ENCODE results near the gene ZNF532. TPM values are rescaled to one million over a fixed set of nuclear protein-coding genes. Genes with fewer than 3 reads are reported as not detected.

Gene ZNF532
- total RNA-seq, 6 experiments from 2014 or later, result 43.1 to 56.6 (median 50.1) TPM

GRCh38 chr18:58838165-58838860 is 26.4 kb upstream of the ZNF532 start:
- DNase-seq, result no peak
- Mint-ChIP-seq H3K9me3 (no peaks in the 10 kb centered on the region; the same call in 1 of the 2 replicates), H3K4me3 (no peak overlapping the region), H3K4me1 (ENCODE audit: low read depth) (no peaks in the 10 kb centered on the region), H3K27me3 (ENCODE audit: insufficient read depth) (peaks cover 2% of the 10 kb centered on the region), H3K27ac (no peak overlapping the region), H3K36me3 (ENCODE audit: low read depth) (no peaks in the 10 kb centered on the region; the same call in 1 of the 2 replicates)
- no peak for TF ChIP-seq CTCF (IDR thresholded peaks at IDR 0.05)

GRCh38 chr18:58838946-58839345 is 25.7 kb upstream of the ZNF532 start:
- Mint-ChIP-seq H3K27me3 (ENCODE audit: insufficient read depth) (peaks cover 2% of the 10 kb centered on the region), H3K36me3 (ENCODE audit: low read depth) (no peaks in the 10 kb centered on the region; the same call in 1 of the 2 replicates), H3K9me3 (no peaks in the 10 kb centered on the region; the same call in 1 of the 2 replicates), H3K27ac (no peak overlapping the region), H3K4me1 (ENCODE audit: low read depth) (no peaks in the 10 kb centered on the region), H3K4me3 (no peak overlapping the region)
- no peak for TF ChIP-seq CTCF (IDR thresholded peaks at IDR 0.05)
- DNase-seq, result no peak

- no peak for TF ChIP-seq CTCF (IDR thresholded peaks at IDR 0.05)
- Mint-ChIP-seq H3K36me3 (ENCODE audit: low read depth) (no peaks in the 10 kb centered on the region; the same call in 1 of the 2 replicates), H3K9me3 (no peaks in the 10 kb centered on the region; the same call in 1 of the 2 replicates), H3K4me1 (ENCODE audit: low read depth) (peaks cover 6% of the 10 kb centered on the region; the same call in 1 of the 2 replicates), H3K27me3 (ENCODE audit: insufficient read depth) (peaks cover 9% of the 10 kb centered on the region), H3K27ac (no peak overlapping the region), H3K4me3 (no peak overlapping the region)
- DNase-seq, result no peak
These were observed 21.5 kb upstream of the ZNF532 start for GRCh38 chr18:58842978-58843687.

GRCh38 chr18:58843688-58844035 is 21.0 kb upstream of the ZNF532 start:
- TF ChIP-seq CTCF (IDR thresholded peaks at IDR 0.05), result no peak
- Mint-ChIP-seq H3K4me3 (no peak overlapping the region), H3K36me3 (ENCODE audit: low read depth) (no peaks in the 10 kb centered on the region; the same call in 1 of the 2 replicates), H3K27me3 (ENCODE audit: insufficient read depth) (peaks cover 9% of the 10 kb centered on the region), H3K27ac (no peak overlapping the region), H3K9me3 (peaks cover 5% of the 10 kb centered on the region), H3K4me1 (ENCODE audit: low read depth) (peaks cover 9% of the 10 kb centered on the region)
- DNase-seq, result no peak

- Mint-ChIP-seq H3K27ac (no peak overlapping the region), H3K4me1 (ENCODE audit: low read depth) (peaks cover 18% of the 10 kb centered on the region), H3K9me3 (peaks cover 5% of the 10 kb centered on the region), H3K27me3 (ENCODE audit: insufficient read depth) (peaks cover 9% of the 10 kb centered on the region), H3K4me3 (no peak overlapping the region), H3K36me3 (ENCODE audit: low read depth) (no peaks in the 10 kb centered on the region; the same call in 1 of the 2 replicates)
- no peak for DNase-seq
- no peak for TF ChIP-seq CTCF (IDR thresholded peaks at IDR 0.05)
These were observed 19.8 kb upstream of the ZNF532 start for GRCh38 chr18:58844871-58845270.
